Sigmoid colon (tissue), 4 donors: ENCODE measurements around the gene RIGI.

ENCODE experiments used
- EP300 ChIP-seq, 4 donors: sonication (generic); formaldehyde crosslinking; IDR thresholded peaks; one replicate each; pipeline ENCODE4 v1.6.1; 2017; ENCODE audit warnings: antibody characterized with exemption in 4 of 4
- POLR2A ChIP-seq, 2 donors: fragments of 450-650 bp; IDR thresholded peaks; one replicate each; pipeline ENCODE4 v1.6.1; 2016; ENCODE audit warnings: antibody characterized with exemption in 2 of 2, mild to moderate bottlenecking in 2 of 2, moderate library complexity in 2 of 2
- POLR2AphosphoS5 ChIP-seq, 4 donors: sonication (generic); formaldehyde crosslinking; IDR thresholded peaks; one replicate each; pipeline ENCODE4 v1.6.1; 2017; ENCODE audit warnings: antibody characterized with exemption in 4 of 4
- TF ChIP-seq, protein P1 (sequence below), 4 experiments: fragments of 450-650 bp in 3 of 4; fragments of 200-600 bp in 1 of 4; IDR thresholded peaks; one replicate each; pipeline ENCODE4 v1.5.1; 2016 to 2019; ENCODE audit warnings: antibody characterized with exemption in 4 of 4, mild to moderate bottlenecking in 3 of 4, moderate library complexity in 2 of 4

DNA sequence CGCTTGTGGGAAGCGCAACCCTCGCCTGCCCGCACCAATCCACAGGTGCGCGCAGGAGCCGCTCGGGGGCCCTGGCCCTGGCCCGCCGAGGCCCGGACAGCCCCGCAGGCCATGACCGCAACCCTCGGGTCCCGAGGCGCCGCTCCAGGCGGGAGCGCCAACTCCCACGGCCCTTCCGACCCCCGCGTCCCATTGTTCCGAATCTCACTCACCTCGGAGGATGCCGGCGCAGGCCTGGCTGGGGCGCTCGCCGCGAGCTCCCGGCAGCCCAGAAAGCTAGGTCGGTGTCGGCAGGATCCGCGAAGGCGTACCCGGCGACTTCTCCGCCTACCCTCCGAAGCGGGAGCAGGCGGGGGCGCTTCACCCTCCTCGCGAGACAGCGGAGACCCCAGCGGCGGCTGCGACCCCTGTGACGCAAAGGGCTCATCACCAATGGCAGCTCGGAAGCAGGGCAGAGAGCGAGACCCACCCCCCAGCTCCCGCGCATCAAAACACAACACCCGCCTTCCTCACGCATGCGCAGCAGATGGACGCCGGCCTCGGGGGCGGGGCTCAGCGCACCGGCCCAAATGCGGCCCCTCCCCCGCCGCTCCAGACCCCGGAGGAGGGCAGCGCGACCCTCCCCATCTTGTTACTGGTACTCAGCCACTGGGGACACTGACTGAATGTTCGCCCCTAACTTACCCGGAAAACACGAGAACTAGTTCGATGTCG, 24.7 kb upstream of the RIGI start:
- peak; percentile 25 to 29 for TF ChIP-seq POLR2A (IDR thresholded peaks at IDR 0.05)
- TF ChIP-seq, protein P1, sequence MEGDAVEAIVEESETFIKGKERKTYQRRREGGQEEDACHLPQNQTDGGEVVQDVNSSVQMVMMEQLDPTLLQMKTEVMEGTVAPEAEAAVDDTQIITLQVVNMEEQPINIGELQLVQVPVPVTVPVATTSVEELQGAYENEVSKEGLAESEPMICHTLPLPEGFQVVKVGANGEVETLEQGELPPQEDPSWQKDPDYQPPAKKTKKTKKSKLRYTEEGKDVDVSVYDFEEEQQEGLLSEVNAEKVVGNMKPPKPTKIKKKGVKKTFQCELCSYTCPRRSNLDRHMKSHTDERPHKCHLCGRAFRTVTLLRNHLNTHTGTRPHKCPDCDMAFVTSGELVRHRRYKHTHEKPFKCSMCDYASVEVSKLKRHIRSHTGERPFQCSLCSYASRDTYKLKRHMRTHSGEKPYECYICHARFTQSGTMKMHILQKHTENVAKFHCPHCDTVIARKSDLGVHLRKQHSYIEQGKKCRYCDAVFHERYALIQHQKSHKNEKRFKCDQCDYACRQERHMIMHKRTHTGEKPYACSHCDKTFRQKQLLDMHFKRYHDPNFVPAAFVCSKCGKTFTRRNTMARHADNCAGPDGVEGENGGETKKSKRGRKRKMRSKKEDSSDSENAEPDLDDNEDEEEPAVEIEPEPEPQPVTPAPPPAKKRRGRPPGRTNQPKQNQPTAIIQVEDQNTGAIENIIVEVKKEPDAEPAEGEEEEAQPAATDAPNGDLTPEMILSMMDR (IDR thresholded peaks at IDR 0.05), result no peak
- peak; percentile 63 to 88 (median 79) for TF ChIP-seq POLR2AphosphoS5 (IDR thresholded peaks at IDR 0.05)
- TF ChIP-seq EP300 (IDR thresholded peaks at IDR 0.05), result peak in 2 of 4 donors; percentile 20 to 46
